Medulla oblongata (tissue), 1 donor: ENCODE results near the gene CABP2.

Source experiments
- DNase-seq: peaks from one replicate; pipeline ENCODE4 v3.0.0-alpha.2; 2015; ENCODE audit errors: extremely low spot score

Gene CABP2

DNA sequence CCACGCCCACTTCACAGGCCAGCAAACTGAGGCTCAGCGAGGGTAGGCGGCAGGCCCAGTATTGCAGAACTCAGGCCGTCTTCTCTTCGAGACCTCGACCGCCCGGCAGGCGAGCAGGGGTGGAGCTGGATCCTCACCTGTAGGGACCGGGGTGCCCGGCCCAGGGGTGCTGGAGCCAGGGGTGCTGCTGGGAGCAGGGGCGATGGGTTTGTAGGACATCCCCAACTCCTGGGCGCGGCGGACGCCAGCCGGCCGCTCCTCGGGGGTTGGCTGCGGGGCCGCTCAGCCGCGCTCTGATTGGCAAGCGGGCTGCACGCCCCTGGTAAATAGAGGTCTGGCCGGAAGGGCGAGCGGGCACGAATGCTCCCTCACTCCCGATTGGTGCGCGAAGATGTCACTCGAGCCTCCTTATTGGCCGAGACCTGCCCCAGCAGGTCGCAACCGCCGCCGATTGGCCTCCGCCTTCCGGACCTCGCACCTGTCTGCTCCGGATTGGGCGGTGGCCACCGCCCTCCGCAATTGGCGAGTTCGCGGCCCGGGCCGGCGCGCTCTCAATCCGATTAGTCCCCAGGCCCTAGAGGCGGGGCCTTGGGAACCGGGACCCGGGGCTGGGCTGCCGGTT is 15.3 kb downstream of the CABP2 start, which contains the start of gene CDK2AP2:
Gene CDK2AP2 (minus strand): TSS at position 299 of the 622 bp plus-strand sequence. CDS start 80 bp downstream, at position 219.
- peak; percentile 99 for DNase-seq

DNA sequence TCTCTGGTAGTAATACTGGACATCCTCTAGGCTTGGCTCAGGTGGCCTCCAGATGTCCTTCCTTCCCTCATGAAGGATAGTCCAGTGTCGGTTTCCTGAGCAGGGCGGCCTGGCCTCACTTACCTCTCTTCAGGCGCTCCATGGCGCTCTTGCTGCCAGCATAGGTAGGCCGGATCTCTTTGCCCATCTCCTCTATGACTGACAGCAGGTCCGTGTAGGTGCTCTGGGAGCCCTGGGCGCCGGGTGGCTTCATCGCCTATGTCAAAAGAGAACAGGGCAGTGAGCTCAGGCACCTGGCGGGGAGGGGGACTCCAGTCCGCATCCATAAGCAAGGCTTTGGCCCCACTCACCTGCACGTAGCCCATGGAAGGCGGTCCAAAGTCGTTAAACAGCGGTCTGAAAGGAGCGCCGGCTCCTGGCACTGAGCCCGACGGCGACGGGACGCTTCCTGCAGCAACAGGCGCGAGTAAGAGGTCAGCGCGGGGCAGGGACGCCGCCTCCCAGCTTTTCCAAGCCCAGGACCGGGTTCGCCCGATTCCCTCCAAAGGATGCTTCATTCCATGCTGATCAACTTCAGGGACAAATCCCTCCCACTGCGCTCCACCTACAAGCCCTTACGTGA is 15.9 kb downstream of the CABP2 start:
- DNase-seq, result peak; percentile 41

DNA sequence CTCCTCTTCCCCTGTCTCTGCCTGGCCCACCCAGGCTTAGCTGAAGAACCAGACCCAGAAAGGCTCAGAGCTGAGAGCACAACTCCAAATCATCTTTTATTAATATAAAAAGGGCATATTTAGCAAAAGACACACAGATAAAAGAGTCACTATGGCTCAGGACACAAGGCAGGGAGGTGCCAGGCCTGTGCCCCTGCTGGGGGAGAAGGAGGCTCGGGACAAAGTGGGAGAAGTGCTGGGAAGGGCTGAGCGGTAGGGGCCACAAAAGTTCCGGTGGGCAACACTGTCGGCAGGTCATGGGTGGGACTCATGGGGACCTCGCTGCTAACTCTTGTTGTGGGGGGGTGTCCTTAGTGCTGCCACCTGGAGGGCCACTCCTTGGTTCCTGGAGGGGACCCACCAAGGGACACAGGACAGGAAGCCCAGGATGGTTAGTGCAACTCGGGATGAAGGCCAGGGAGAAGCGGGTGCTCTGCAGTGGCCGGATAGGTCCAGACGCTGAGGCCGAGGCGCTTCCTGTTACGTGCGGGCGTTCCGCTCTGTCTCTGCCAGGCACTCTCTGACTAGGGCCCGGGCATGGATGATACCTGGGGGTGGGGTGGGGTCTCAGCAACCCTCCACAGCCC is 16.7 kb downstream of the CABP2 start:
- peak; percentile 4 for DNase-seq

DNA sequence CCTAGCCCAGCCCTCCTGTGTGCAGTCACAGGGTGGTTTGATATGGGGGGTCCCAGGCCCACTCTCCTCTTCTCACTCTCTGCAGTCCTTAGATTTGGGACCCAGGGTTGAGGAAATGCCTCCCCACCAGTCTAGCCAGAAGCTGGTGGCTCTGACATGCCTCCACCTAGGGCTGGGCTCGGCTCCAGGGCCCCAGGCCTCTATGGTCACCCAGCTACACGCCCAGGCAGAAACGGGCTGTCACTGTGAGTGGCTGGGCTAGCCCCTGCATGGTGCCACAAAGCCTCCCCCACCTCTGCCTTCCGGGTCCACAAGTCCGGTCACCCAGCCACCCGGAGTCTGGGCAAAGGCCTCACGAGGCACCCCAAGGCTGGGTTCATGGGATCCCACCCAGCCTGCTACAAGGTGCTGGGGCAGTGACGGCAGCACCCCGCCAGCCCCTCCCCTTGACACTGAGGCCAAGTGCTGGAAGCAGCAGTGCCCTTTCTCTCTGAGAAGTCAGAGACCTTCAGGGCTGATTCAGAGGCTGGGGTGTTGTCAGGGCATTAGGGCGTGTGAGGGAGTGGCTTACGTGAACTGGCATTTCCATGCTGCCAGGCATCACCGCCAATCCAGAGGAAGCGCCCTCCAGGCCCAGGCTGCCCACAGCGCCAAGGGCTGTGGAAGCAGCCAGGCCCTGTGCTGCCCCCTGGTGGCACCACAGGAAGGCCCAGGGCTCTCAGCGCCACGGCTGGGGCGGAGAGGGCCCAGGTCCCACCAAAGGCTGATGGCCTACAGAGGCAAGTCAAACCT is 17.4 kb downstream of the CABP2 start:
- DNase-seq, result peak; percentile 92

DNA sequence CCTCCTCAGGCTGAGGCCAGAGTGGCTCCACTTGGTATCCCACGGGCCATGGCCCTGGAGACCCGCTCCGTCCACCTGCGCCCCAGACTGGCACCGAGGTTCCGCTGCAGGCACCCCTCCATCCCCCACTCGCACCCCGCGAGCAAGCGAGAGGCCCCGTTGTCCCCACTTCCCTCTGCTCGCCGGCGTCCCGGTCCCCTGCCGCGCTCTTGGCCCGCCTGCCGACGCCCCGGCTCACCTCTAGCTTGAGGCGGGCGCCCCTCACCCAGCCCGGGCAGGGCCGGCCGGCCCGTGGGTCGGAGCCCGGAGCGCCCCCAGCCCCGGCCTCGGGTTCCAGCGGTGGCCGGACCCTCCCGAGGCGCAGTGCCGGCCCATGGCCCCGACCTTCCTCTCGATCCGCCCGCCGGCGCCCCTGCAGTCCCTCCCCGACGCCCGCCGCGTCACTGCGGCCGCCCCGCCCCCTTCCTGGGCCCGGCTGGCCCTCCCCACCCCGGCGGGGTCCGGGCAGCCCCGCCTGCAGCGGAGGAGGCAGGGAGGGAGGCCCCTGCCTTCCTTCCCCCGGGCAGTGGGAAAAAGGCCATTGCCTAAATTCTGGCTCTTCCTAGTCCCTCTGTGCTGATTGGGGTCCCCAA is 18.2 kb downstream of the CABP2 start, which contains the start of gene PITPNM1:
Gene PITPNM1 (minus strand): TSS at position 414 of the 632 bp plus-strand sequence. CDS start 1,183 bp downstream, outside the sequence.
- peak; percentile 61 for DNase-seq

DNA sequence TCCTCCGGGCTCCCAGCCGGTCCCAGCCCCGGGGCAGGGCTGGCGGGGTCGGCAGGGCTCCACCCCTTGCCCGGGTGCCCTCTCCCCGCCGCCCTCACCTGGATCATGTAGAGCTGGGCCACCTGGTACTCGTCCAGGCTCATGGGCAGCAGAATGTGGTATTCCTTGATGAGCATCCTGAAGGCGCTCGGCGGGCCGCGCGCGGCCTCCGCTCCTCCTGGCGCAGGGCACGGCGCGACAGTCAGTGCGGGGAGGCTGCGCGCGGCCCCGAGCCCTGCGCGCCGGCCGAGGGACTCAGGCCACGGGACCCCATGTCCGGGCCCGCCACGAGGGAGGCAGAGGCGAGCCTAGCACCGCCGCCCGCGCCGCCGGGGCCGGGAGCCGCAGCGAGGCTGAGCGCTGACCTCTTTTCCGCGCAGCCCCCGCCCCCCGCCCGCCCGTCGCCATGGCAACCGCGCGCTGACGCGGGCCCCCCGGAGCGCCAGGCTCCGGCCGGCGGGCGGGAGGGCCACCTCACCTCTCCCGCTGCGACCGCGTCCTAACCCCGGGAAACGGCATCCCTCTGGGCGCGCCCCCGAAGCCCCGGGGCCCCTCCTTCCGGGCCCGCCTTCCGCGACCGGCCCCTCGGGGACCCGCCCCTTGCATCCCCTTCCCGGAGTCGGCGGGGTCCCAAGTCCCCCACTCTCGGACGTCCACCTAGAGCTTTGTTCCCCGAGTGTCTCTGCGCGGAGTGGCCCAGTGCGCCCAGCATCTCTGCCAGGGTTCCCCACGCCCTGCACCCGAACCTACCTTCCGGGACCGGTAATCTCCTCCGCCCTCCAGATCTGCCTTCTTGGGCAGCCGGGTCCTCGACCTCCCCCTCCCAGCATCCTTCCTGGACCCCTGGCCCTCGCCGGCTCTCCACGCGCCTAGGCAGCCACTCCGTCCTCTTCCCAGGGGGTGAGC is 19.0 kb downstream of the CABP2 start:
- no peak for DNase-seq

DNA sequence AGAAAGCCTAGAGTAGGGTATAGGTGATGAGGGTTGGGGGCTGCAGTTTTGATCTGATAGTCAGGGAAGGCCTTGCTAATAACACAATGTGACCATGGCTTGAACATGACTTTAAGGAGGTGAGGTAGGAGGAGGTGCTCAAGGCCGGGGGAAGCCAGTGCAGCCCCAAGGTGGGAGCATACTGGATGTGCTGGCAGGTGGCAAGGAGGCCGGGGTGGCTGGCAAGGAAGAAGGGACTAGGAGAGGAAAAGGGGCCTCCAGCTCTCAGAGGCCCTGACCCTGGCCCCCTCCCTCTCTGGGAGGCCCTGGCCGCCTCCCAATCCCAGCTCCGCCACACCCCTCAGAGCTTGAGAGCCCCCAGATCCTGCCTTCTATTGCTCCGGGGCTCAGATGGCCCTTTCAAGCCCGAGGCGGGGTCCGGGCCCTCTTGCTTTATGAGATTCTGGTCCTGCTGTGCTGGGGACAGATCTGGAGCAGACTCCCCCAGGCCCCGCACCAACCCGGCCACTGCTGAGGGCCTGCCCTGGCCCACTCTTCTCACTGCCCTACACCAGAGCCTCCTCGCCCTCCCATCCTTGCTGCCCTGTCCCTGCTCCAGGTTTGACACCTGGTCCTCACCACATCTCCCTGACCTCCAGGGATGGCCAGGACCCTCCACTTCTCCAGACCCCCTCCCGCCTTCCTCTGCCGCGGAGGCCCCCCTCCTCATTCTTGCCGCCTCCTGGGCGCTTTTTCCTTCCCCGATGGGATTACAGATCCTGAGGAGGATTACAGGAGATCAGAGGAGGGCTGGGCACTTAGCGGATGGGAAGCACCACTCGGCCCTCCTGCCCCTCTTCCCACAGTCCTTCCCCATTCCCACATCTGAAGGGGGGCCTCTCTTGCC is 19.9 kb downstream of the CABP2 start:
- DNase-seq, result no peak

DNA sequence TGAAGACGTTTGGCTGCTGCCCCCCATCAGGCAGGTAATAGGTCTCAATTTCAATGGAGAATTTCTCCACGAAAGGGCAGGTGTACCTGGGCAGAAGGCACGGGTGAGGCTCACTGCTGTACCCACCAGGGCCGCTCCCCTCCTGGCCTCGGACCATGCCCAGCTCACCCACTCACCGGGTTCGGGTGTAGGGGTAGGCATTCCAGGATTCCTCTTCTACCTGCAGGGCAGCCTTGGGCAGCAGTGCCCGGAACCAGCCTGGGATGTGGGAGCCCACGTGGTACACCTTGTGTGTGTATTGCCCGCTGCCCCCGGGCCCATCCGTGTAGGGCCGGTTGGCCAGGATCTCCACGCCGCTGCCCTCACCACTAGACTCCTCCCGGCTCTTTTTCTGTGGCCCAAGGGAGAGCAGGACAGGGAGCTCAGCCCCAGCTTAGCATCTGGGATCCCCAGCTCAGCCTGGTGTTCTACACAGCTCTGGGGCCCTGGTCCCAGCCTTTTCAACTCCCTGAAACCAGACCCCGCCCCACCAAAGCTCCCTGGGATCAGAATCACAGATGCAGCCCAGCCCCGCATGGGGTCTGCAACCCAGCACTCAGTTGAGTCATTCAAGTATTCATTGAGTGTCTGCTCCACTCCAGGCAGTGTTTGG is 20.8 kb downstream of the CABP2 start:
- DNase-seq, result no peak

DNA sequence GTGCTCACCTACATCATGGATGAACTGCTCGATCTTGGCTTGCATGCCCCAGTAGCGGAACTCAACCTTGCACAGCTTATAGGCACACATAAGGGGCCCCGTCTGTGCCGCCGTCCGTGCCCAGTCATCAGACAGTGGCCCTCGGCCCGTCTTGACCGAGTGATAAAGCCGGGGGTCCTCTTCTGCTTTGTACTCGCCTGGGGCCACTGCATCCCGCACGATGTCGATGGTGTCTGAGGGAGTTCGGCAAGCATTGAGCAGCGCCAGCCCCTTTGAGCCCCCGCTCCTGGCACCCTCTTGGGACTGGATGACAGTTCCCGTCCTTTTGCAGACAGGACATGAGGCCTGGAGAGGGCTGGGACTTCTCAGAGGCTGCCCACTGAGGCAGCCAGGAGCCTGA is 21.4 kb downstream of the CABP2 start:
- DNase-seq, result no peak

DNA sequence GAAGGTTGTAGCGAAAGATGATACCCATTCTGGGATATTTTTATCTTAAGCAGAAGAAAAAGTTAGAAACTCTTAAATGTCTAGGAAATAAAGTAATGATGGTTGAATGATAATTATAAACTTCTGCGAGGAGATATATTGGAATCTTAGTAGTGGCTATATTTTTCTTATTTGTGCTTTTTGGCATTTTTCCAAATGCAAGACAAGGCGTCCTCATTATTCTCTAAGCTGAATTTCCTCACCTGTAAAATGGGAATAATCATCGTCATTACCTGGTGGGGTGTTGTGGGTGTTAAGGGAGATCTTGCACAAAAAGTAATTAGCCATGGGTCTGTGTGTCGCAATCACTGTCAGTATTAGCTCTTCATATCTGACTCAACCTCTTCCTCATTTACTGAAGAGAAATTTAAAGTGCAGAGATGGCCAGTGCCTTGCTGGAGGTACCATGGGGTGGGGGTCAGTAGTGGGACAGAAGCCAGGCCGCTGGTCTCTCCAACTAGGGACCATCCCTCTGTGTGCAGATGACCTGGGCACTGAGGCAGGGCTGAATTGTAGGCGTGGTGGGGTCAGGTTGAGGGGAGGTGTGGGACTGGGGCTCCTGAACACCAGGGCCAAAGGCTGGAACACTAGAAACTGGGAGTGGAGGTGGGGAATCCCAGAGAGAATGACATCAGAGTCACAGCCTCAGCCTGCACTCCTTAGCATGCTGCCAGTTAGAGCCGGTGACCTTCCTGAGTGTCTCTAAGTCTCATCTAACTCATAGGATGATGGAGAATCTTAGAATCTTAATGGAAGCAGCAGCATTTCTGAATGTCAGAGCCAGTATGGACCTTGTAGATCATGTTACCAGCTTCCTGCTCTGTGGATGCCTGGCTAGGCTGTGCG is 22.2 kb downstream of the CABP2 start:
- DNase-seq, result no peak

DNA sequence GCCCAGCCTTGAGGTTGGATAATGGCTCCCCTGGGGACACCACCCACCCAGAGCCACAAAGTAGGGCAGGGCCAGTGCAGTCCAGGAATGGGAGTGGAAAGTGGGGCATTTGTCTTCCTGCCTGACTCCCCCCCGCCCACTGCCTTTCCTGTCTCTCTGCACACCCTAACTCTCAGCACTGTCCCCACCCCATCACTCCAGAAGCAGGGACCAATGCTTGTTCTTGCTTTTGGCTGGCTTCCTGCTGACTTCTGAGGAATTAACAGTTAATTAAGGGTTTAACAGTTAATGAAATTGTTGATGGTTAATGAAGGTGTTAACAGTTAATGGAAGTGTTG is 22.8 kb downstream of the CABP2 start:
- DNase-seq, result no peak

DNA sequence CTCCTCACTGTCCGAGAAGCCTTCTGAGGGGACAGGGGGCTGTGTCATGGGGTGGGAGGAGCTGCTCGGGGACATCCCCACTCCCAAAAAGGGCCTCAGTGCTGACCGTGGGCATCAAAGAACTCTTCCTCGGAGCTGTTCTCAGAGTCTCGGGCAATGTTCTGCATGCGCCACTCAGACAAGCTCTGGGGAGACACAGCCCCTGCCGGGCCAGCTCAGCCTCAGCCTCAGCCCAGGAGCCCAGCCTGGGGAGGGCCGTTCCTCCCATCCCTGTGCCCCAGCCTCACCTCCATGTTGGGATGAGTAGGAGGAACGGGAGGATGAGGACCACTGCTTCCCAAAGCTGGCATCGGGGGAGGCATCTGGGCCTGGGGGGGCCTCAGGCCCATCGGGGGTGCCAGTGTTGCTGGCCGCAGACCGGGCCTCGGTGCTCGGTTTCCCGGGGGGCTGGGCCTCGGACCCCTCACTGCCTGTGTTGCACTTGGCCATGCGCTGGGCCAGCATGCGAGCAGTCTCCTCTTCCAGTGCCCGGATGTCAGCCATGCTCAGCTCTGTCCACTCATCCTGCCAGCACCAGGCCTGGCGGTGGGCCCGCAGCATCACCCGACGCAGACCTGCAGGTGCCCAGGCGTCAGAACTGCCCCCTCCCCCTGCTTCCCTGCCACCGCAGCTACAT is 23.3 kb downstream of the CABP2 start:
- DNase-seq, result no peak

DNA sequence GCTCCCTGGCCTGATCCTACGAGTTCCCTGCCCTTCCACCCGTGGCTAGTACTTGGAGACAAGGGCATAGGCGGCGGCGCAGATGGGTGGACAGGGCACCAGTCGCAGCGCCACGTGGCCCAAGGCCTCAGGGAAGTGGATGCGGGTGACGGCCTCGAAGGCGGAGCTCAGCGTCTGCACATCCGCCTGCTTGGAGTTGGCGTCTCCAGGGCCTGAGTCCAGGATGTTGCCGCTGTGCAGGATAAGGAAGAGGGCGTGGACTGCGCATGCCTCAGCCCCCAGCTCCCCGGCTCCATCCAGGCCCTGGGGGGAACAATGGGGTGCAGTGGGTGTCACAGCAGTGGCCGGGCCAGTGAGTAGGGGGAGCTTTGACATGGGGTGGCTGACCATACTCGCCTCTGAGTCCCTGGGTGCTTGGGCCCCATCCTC is 24.7 kb downstream of the CABP2 start:
- no peak for DNase-seq

DNA sequence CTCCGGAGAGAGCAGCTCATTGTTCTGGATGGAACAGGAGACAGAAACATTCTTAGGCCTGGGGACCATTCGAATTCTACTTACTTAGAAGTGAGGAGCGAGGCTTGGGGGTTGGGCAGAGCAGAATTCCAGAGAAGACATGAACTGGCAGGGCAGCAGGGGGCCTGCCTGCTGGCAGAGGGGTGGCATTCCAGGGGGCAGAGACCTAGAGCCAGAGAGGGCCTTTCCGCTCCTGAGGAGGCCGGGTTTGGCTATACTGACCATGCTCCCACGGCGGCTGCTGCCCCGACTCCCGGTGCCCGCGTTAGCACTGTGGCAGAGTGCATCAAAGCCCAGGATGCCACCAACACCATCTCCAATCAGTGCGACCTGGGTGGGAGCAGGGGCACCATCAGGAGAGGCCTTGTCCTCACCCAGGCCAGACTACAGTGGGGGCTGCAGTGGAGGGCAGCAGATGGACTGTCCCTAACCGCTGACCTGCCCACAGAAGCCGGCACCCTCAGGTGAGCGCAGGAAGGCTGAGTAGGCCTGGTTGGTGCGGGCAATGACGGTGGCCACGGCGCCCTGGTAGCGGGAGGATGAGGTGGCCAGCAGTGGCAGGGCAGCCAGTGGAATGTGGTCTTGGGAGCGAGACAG is 25.5 kb downstream of the CABP2 start:
- DNase-seq, result no peak

DNA sequence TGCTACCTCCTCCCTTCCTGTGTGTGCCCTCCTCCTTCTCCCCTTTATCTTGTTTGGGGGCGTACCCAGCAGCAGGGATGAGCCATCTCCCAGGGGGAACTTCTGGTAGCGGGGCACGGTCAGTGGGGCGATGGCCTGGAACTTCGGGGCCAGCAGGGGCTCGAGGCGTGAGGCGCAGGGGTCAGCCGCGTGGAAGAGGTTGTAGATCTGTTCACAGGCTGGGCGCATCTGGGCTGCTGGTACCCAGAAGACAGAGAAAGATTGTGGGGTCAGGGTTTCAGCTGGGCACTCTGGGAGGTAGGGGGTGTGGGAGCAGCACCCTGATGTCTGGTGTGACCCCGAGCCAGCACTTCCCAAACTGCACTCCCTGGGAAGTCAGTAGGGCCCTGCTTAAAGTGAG is 27.1 kb downstream of the CABP2 start:
- no peak for DNase-seq

DNA sequence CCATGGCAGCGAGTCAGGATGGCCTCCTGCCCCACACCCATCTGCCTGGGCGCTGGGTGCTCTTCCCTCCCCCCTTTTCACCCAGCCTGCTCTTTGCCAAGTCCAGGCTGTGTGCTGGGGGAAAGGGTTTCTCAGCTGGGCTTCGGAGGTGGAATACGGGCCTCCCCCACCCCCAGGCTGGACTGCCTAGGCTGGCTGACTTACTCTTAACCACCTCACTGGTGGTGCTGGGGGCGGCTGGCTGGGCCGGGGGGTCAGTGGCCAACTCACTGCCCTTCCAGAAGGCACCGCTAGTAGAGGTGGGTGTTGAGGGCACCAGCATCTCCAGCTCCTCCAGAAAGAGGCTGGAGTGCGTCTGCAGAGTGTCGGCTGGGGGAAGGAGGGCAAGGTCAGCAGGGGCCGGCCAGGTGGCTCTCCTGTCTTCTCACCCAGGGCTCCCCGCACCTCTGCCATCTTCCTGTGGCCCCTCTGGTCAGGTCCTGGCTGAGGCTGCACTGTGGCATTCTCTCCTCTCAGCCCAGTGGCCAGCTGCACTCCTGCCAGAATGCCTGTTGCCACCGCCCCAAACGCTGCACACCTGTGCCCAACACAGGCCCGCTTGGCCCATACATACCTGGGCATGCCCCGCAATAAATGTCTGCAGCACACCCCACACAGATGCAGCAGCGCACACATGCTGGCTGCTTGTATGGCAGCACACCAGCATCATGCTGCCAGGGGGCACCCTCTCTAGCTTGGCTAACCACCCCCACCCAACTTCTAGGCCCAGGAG is 27.8 kb downstream of the CABP2 start:
- no peak for DNase-seq
